H1 (cell line): ENCODE measurements around the gene STAG1. TPM values are rescaled to one million over a fixed set of nuclear protein-coding genes. Genes with fewer than 3 reads are reported as not detected.

Experiments used
- CTCF ChIA-PET: fragments of 300-600 bp; sonication (Branson Sonifier 250); formaldehyde crosslinking; loops from one replicate; lab custom pipeline; 2021; ENCODE audit not compliant: partially characterized antibody; lab: Charles Lee
- POLR2A ChIA-PET: fragments of 300-600 bp; sonication (Branson Sonifier 250); formaldehyde crosslinking; loops from one replicate; lab custom pipeline; 2021; ENCODE audit warnings: inconsistent platforms; ENCODE audit not compliant: partially characterized antibody; lab: Charles Lee
- DNase-seq, 2 experiments: peaks; one replicate each; pipeline versions ENCODE4 v3.0.0 to v3.0.0-alpha.2; 2010 to 2022; ENCODE audit warnings: low spot score in 2 of 2, low read depth in 1 of 2, mixed read lengths in 1 of 2
- FAIRE-seq: peaks from 2 replicates; lab custom pipeline; 2011; peaks lifted over from hg19 to GRCh38; lab: Jason Lieb, UNC
- H2AFZ ChIP-seq: 2 replicates; pipeline ENCODE4 v1.8.1; 2012; ENCODE audit warnings: low read length, inconsistent platforms
- H2AK5ac ChIP-seq: 2 replicates; pipeline ENCODE4 v1.6.1; 2013; ENCODE audit warnings: low read depth, low read length
- H2BK120ac ChIP-seq: replicated peaks from 2 replicates; pipeline ENCODE3; 2013; ENCODE audit warnings: low read depth, low read length, inconsistent platforms
- H2BK12ac ChIP-seq: 2 replicates; pipeline ENCODE4 v1.6.1; 2013; ENCODE audit warnings: low read depth, low read length
- H2BK15ac ChIP-seq: 2 replicates; pipeline ENCODE4 v1.6.1; 2013; ENCODE audit warnings: low read length
- H2BK20ac ChIP-seq: 2 replicates; pipeline ENCODE4 v1.6.1; 2013; ENCODE audit warnings: low read length
- H2BK5ac ChIP-seq: 2 replicates; pipeline ENCODE4 v1.6.1; 2013; ENCODE audit warnings: low read depth, low read length
- H3K14ac ChIP-seq: 2 replicates; pipeline ENCODE4 v1.6.1; 2013; ENCODE audit warnings: inconsistent platforms; ENCODE audit not compliant: insufficient read length
- H3K18ac ChIP-seq: 2 replicates; pipeline ENCODE4 v1.6.1; 2013; ENCODE audit warnings: low read length; ENCODE audit errors: extremely low read depth
- H3K23ac ChIP-seq: 2 replicates; pipeline ENCODE4 v1.6.1; 2013; ENCODE audit warnings: inconsistent platforms; ENCODE audit not compliant: insufficient read length
- H3K23me2 ChIP-seq: 2 replicates; pipeline ENCODE4 v1.6.1; 2013; ENCODE audit warnings: low read depth, low read length
- H3K27ac ChIP-seq: 2 replicates; pipeline ENCODE4 v1.6.1; 2011; ENCODE audit warnings: low read depth, low read length, inconsistent platforms
- H3K27me3 ChIP-seq, 4 experiments: replicated peaks in 1 of 4; 1 replicate in 1 of 4; 2 replicates in 3 of 4; pipeline versions ENCODE4 v1.6.1 to v1.8.1; 2011 to 2013; ENCODE audit warnings: low read length in 3 of 4, mild to moderate bottlenecking in 3 of 4, inconsistent platforms in 2 of 4, mixed read lengths in 2 of 4, moderate library complexity in 1 of 4; ENCODE audit not compliant: control insufficient read depth in 3 of 4, insufficient read depth in 3 of 4; ENCODE audit errors: extremely low read depth in 1 of 4
- H3K36me3 ChIP-seq, 4 experiments: 2 replicates each; pipeline versions ENCODE4 v1.6.1 to v1.8.1; 2011 to 2013; ENCODE audit warnings: mild to moderate bottlenecking in 4 of 4, low read length in 3 of 4, moderate library complexity in 2 of 4, control low read depth in 1 of 4, inconsistent platforms in 1 of 4; ENCODE audit not compliant: insufficient read depth in 4 of 4, control insufficient read depth in 2 of 4
- H3K4ac ChIP-seq: replicated peaks from 2 replicates; pipeline ENCODE3; 2013; ENCODE audit warnings: low read length, low read depth, mixed read lengths, inconsistent platforms; ENCODE audit not compliant: insufficient read length
- H3K4me1 ChIP-seq, 4 experiments: replicated peaks in 1 of 4; 1 replicate in 1 of 4; 2 replicates in 3 of 4; pipeline versions ENCODE4 v1.6.1 to v1.8.1; 2011 to 2013; ENCODE audit warnings: low read length in 3 of 4, inconsistent platforms in 2 of 4, mixed read lengths in 1 of 4; ENCODE audit not compliant: insufficient read depth in 4 of 4, control insufficient read depth in 3 of 4
- H3K4me2 ChIP-seq, 2 experiments: 2 replicates each; pipeline versions ENCODE4 v1.6.1 to v1.8.1; 2011 to 2013; ENCODE audit warnings: low read depth in 2 of 2, low read length in 2 of 2, control low read depth in 1 of 2, inconsistent platforms in 1 of 2, mild to moderate bottlenecking in 1 of 2; ENCODE audit not compliant: insufficient read depth in 1 of 2
- H3K4me3 ChIP-seq, 4 experiments: fragments of 200-600, 300-600 bp in 1 of 4; sonication (generic), shearing (Covaris generic), sonication (Bioruptor Twin) in 1 of 4; 2 replicates each; pipeline versions ENCODE4 v1.5.1 to v1.8.1; 2011 to 2016; ENCODE audit warnings: low read length in 4 of 4, low read depth in 3 of 4, control low read depth in 2 of 4, inconsistent platforms in 2 of 4, mild to moderate bottlenecking in 2 of 4, mixed read lengths in 1 of 4, moderate library complexity in 1 of 4; ENCODE audit not compliant: insufficient read depth in 2 of 4; ENCODE audit errors: extremely low read depth in 1 of 4
- H3K56ac ChIP-seq: replicated peaks from 2 replicates; pipeline ENCODE3; 2013; ENCODE audit warnings: low read depth, mild to moderate bottlenecking, mixed read lengths, low read length, inconsistent platforms; ENCODE audit not compliant: insufficient read length
- H3K79me1 ChIP-seq: 2 replicates; pipeline ENCODE4 v1.6.1; 2013; ENCODE audit warnings: low read depth, low read length, control low read depth
- H3K79me2 ChIP-seq, 2 experiments: 2 replicates each; pipeline versions ENCODE4 v1.6.1 to v1.8.1; 2012 to 2013; ENCODE audit warnings: low read length in 2 of 2, mild to moderate bottlenecking in 2 of 2, inconsistent platforms in 1 of 2; ENCODE audit not compliant: insufficient read depth in 2 of 2, control insufficient read depth in 1 of 2
- H3K9ac ChIP-seq, 4 experiments: replicated peaks in 1 of 4; 1 replicate in 1 of 4; 2 replicates in 3 of 4; pipeline versions ENCODE4 v1.6.1 to v1.8.1; 2011 to 2013; ENCODE audit warnings: low read depth in 3 of 4, low read length in 3 of 4, control low read depth in 2 of 4, mild to moderate bottlenecking in 2 of 4, moderate library complexity in 2 of 4, inconsistent platforms in 1 of 4; ENCODE audit errors: extremely low read depth in 1 of 4
- H3K9me3 ChIP-seq, 2 experiments: 2 replicates each; pipeline versions ENCODE4 v1.6.1 to v1.8.1; 2012 to 2013; ENCODE audit warnings: mild to moderate bottlenecking in 2 of 2, moderate library complexity in 2 of 2, control low read depth in 1 of 2, inconsistent platforms in 1 of 2, low read depth in 1 of 2, low read length in 1 of 2, mixed read lengths in 1 of 2; ENCODE audit not compliant: insufficient read depth in 2 of 2
- H4K20me1 ChIP-seq, 2 experiments: replicated peaks in 1 of 2; 2 replicates each; pipeline versions ENCODE3 to v1.8.1; 2011 to 2013; ENCODE audit warnings: inconsistent platforms in 2 of 2, low read length in 2 of 2, mild to moderate bottlenecking in 1 of 2; ENCODE audit not compliant: insufficient read depth in 2 of 2, control insufficient read depth in 1 of 2
- H4K5ac ChIP-seq: 2 replicates; pipeline ENCODE4 v1.6.1; 2013; ENCODE audit warnings: low read length, low read depth, mixed read lengths, inconsistent platforms; ENCODE audit not compliant: insufficient read length
- H4K8ac ChIP-seq: 2 replicates; pipeline ENCODE4 v1.8.0; 2013; ENCODE audit warnings: mild to moderate bottlenecking, moderate library complexity, low read length, inconsistent platforms; ENCODE audit not compliant: insufficient read depth; ENCODE audit errors: extremely low read depth
- H4K91ac ChIP-seq: replicated peaks from 2 replicates; pipeline ENCODE3; 2013; ENCODE audit warnings: low read length, mixed read lengths, inconsistent platforms; ENCODE audit not compliant: insufficient read length
- ASH2L ChIP-seq: fragments of 200-600, 300-600 bp; sonication (generic); IDR thresholded peaks from one replicate; pipeline ENCODE4 v1.7.1; 2017; ENCODE audit warnings: low read length
- CHD1 ChIP-seq: IDR thresholded peaks from 2 replicates; pipeline ENCODE4 v1.6.1; 2012; ENCODE audit warnings: low read depth, low read length, improper control_type of control experiment
- CHD2 ChIP-seq: IDR thresholded peaks from 2 replicates; pipeline ENCODE4 v1.6.1; 2012; ENCODE audit warnings: low read length, improper control_type of control experiment
- JUND ChIP-seq: IDR thresholded peaks from 2 replicates; pipeline ENCODE4 v1.6.1; 2011; ENCODE audit warnings: mild to moderate bottlenecking, improper control_type of control experiment, low read length
- POLR2A ChIP-seq, 2 experiments: IDR thresholded peaks; 1 replicate in 1 of 2; 2 replicates in 1 of 2; pipeline ENCODE4 v1.6.1; 2011; ENCODE audit warnings: low read depth in 2 of 2, low read length in 2 of 2, mild to moderate bottlenecking in 2 of 2; ENCODE audit errors: control extremely low read depth in 1 of 2
- RAD21 ChIP-seq, 2 experiments: IDR thresholded peaks in 1 of 2; conservative IDR thresholded peaks in 1 of 2; 2 replicates each; pipeline ENCODE4 v1.6.1; 2011; ENCODE audit warnings: low read depth in 2 of 2, low read length in 2 of 2, improper control_type of control experiment in 1 of 2, inconsistent platforms in 1 of 2, mild to moderate bottlenecking in 1 of 2, moderate library complexity in 1 of 2
- RNF2 ChIP-seq: fragments of 200-900, 300-1000 bp; sonication (generic); IDR thresholded peaks from 2 replicates; pipeline ENCODE4 v1.7.1; 2016; ENCODE audit warnings: borderline replicate concordance, low read depth, mild to moderate bottlenecking, antibody characterized with exemption, low read length; ENCODE audit not compliant: poor library complexity, severe bottlenecking; ENCODE audit errors: missing control alignments
- RXRA ChIP-seq: IDR thresholded peaks from 2 replicates; pipeline ENCODE4 v1.6.1; 2011; ENCODE audit warnings: low read depth, mild to moderate bottlenecking, low read length, moderate library complexity; ENCODE audit not compliant: insufficient read depth
- SP1 ChIP-seq: IDR thresholded peaks from 2 replicates; pipeline ENCODE4 v1.6.1; 2011; ENCODE audit warnings: low read depth, low read length
- TAF1 ChIP-seq: IDR thresholded peaks from 2 replicates; pipeline ENCODE4 v1.6.1; 2011; ENCODE audit warnings: mild to moderate bottlenecking, low read depth, low read length
- TAF7 ChIP-seq: optimal IDR thresholded peaks from 2 replicates; pipeline ENCODE3; 2011; ENCODE audit warnings: low read depth, mild to moderate bottlenecking, inconsistent platforms, low read length, moderate library complexity, borderline replicate concordance
- TBP ChIP-seq: IDR thresholded peaks from 2 replicates; pipeline ENCODE4 v1.6.1; 2011; ENCODE audit warnings: low read depth, low read length, improper control_type of control experiment
- WGBS, 2 experiments: shearing (Covaris generic) in 1 of 2; methylation state at CpG; one replicate each; pipeline versions ENCODE4 v1.1.6 to v1.1.7; 2013 to 2015; ENCODE audit warnings: low lambda C conversion rate in 2 of 2, mixed read lengths in 2 of 2, inconsistent platforms in 1 of 2, low coverage in 1 of 2, missing lambda C conversion rate in 1 of 2; ENCODE audit not compliant: insufficient replicate concordance in 2 of 2, insufficient coverage in 1 of 2, insufficient read length in 1 of 2; ENCODE audit errors: extremely low coverage in 1 of 2, missing lambda C conversion rate in 1 of 2; 5-methylcytosine and 5-hydroxymethylcytosine counted together
- polyA plus RNA-seq, 7 experiments: library from polyadenylated mRNA; depleted of rRNA in 3 of 7; stranded (reverse) in 5 of 7; unstranded in 2 of 7; fragments of >200 nt in 5 of 7; fragments of 200-250 nt in 2 of 7; gene quantifications; 1 replicate in 5 of 7; 2 replicates in 1 of 7; 4 replicates in 1 of 7; pipeline versions ENCODE4 v1.2.1 to v1.2.3, GENCODE V29; 2011 to 2013; ENCODE audit warnings: missing spikeins in 2 of 7, mixed read lengths in 2 of 7
- total RNA-seq: library from RNA; stranded (reverse); fragmentation: NEBNext Ultra II Directional; extraction: Animal tissue kit (Norgen Biotek cat#: 25700); gene quantifications from 2 replicates; pipeline ENCODE4 v1.2.1, GENCODE V29; 2021

The STAG1 gene
- total and polyA plus RNA-seq, 2 of the 8 experiments (the other 6 are each of a cell fraction or from before 2014, with no cell fraction given) = 4.6 to 23.4 TPM

GRCh38 chr3:136387031-136387430, 365.1 kb downstream of the STAG1 start:
- Histone ChIP-seq H2AFZ (no peak overlapping the region), H3K27ac (no peak overlapping the region), H3K36me3 (no peaks in the 10 kb centered on the region), H3K9me3 (no peaks in the 10 kb centered on the region), H4K91ac (no peak overlapping the region), H2BK20ac (no peak overlapping the region), H2BK120ac (no peak overlapping the region), H4K8ac (no peak overlapping the region), H4K5ac (no peak overlapping the region), H3K9ac (no peak overlapping the region), H3K4ac (no peak overlapping the region), H3K79me1 (no peaks in the 10 kb centered on the region), H3K27me3 (no peaks in the 10 kb centered on the region), H3K14ac (no peak overlapping the region), H2BK5ac (no peak overlapping the region), H3K4me2 (no peak overlapping the region), H3K23me2 (no peaks in the 10 kb centered on the region), H3K23ac (no peak overlapping the region), H3K4me3 (no peak overlapping the region), H2AK5ac (no peak overlapping the region), H3K56ac (no peak overlapping the region), H3K79me2 (no peaks in the 10 kb centered on the region), H2BK15ac (no peak overlapping the region), H3K4me1 (no peaks in the 10 kb centered on the region), H2BK12ac (no peak overlapping the region), H4K20me1 (no peaks in the 10 kb centered on the region), H3K18ac (no peak overlapping the region)
- CTCF ChIA-PET = interaction anchor here (2.1 kb wide), 1 partner anchor 365 kb away, joined by 8 read pairs; the partner anchor contains the start of gene STAG1
- no peak for FAIRE-seq
- 74% methylated on average over 1 of the region's 1 CpG; no CpG with 5 or more reads in 1 of the 2 experiments for WGBS, 2 experiments
- TF ChIP-seq TAF7 (no peak), RXRA (no peak), CHD1 (no peak), RNF2 (no peak), POLR2A (IDR thresholded peaks at IDR 0.05; ENCODE audit: control extremely low read depth in 1 of 2, low read depth in 2 of 2, low read length in 2 of 2) (no peak), ASH2L (no peak), TBP (no peak), SP1 (no peak), JUND (no peak), TAF1 (no peak), CHD2 (no peak), RAD21 (IDR thresholded peaks at IDR 0.05 in 1 of 2, conservative IDR thresholded peaks at IDR 0.05 in 1 of 2; ENCODE audit: low read depth in 2 of 2, low read length in 2 of 2) (no peak)
- DNase-seq = no peak
- POLR2A ChIA-PET = no interaction called here
